A549 (cell line): ENCODE results near the gene MEPCE.
A peak's percentile ranks its signal among the peaks of the same experiment; 100 is the strongest.

Experiments
- CTCF ChIP-seq: fragments of >200 bp; sonication (Bioruptor Twin); formaldehyde crosslinking; IDR thresholded peaks from 3 replicates; pipeline ENCODE4 v1.5.1; 2016
- EP300 ChIP-seq, 2 experiments: fragments of >200 bp; sonication (Bioruptor Twin); formaldehyde crosslinking; IDR thresholded peaks; 2 replicates in 1 of 2; 3 replicates in 1 of 2; pipeline ENCODE4 v1.6.1; 2016 to 2017
- ESRRA ChIP-seq: fragments of 150-350 bp; IDR thresholded peaks from 2 replicates; pipeline ENCODE4 v1.6.1; 2014; ENCODE audit warnings: mild to moderate bottlenecking, low read length, borderline replicate concordance
- JUN ChIP-seq, 2 experiments: fragments of >200 bp; sonication (Bioruptor Twin); formaldehyde crosslinking; IDR thresholded peaks; 2 replicates in 1 of 2; 3 replicates in 1 of 2; pipeline ENCODE4 v1.6.1; 2016 to 2017
- POLR2A ChIP-seq: IDR thresholded peaks from 2 replicates; pipeline ENCODE4 v1.6.1; 2012; ENCODE audit warnings: mild to moderate bottlenecking, low read length
- RAD21 ChIP-seq, 2 experiments: fragments of >200 bp in 1 of 2; sonication (Bioruptor Twin) in 1 of 2; formaldehyde crosslinking in 1 of 2; IDR thresholded peaks in 1 of 2; conservative IDR thresholded peaks in 1 of 2; 2 replicates in 1 of 2; 3 replicates in 1 of 2; pipeline ENCODE4 v1.6.1; 2012 to 2018; ENCODE audit warnings: inconsistent platforms in 1 of 2
- RCOR1 ChIP-seq: fragments of 150-350 bp; IDR thresholded peaks from 2 replicates; pipeline ENCODE4 v1.6.1; 2014; ENCODE audit warnings: antibody characterized with exemption, low read length, low read depth
- RNF2 ChIP-seq: fragments of 200-600 bp; sonication (generic); IDR thresholded peaks from 2 replicates; pipeline ENCODE4 v1.6.1; 2016; ENCODE audit warnings: low read depth, mild to moderate bottlenecking, antibody characterized with exemption, moderate library complexity, borderline replicate concordance
- ZC3H11A ChIP-seq: fragments of 450-650 bp; IDR thresholded peaks from 2 replicates; pipeline ENCODE4 v1.6.1; 2014; ENCODE audit warnings: antibody characterized with exemption, mild to moderate bottlenecking
- ZNF302 ChIP-seq: fragments of 250-450 bp; sonication (Bioruptor Pico); IDR thresholded peaks from 2 replicates; pipeline ENCODE4 v1.9.0; 2021; ENCODE audit warnings: inconsistent platforms, mild to moderate bottlenecking, moderate library complexity
- TF ChIP-seq, protein P1 (sequence below): IDR thresholded peaks from 2 replicates; pipeline ENCODE4 v1.6.1; 2012
- TF ChIP-seq, protein P2 (sequence below): fragments of 200-600 bp; sonication (generic); IDR thresholded peaks from 2 replicates; pipeline ENCODE4 v1.6.1; 2016; ENCODE audit warnings: antibody characterized with exemption, mild to moderate bottlenecking, moderate library complexity
- TF ChIP-seq, protein P3 (sequence below): fragments of 450-650 bp; IDR thresholded peaks from 2 replicates; pipeline ENCODE4 v1.6.1; 2014; ENCODE audit warnings: antibody characterized with exemption

DNA sequence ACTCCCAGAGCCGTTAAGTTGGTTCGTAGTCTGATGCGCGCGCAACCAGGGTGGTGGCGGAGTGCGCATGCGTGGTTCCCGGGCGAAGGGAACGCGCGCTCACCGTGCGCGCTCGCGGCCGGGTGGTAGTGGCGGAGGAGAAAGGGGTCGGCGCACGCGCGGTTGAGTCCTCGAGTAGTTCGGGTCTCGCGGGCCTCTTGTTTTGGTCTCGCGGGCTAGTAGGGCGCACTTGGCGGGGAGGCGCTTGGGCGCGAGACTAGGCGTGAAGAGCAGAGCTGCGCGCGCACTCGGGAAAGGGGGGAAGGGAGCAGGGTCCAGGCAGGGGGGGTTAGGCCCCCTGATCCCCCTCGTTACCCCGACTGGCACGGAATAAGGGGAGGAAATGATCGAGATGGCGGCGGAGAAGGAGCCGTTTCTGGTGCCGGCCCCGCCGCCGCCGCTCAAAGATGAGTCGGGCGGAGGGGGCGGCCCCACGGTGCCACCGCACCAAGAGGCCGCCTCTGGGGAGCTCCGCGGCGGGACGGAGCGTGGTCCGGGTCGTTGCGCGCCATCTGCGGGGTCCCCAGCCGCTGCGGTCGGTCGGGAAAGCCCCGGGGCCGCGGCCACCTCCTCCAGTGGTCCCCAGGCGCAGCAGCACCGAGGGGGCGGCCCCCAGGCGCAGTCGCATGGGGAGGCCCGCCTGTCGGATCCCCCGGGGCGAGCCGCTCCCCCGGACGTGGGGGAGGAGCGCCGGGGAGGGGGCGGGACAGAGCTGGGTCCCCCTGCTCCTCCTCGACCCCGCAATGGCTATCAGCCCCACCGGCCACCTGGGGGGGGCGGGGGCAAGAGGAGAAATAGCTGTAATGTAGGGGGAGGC is at the start of gene MEPCE:
- TF ChIP-seq RNF2 (no peak), ZNF302 (CRISPR knock-in tag) (no peak), RAD21 (conservative IDR thresholded peaks at IDR 0.05 in 1 of 2, IDR thresholded peaks at IDR 0.05 in 1 of 2) (no peak), ESRRA (no peak), JUN (IDR thresholded peaks at IDR 0.05) (peak in 1 of 2 experiments; percentile 12; a peak in 1 of 5 replicates), CTCF (no peak), POLR2A (peak; percentile 36; the same call in 1 of the 2 replicates), RCOR1 (no peak), ZC3H11A (no peak), EP300 (IDR thresholded peaks at IDR 0.05) (no peak)
- TF ChIP-seq, protein P1, sequence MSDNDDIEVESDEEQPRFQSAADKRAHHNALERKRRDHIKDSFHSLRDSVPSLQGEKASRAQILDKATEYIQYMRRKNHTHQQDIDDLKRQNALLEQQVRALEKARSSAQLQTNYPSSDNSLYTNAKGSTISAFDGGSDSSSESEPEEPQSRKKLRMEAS = no peak
- TF ChIP-seq, protein P2, sequence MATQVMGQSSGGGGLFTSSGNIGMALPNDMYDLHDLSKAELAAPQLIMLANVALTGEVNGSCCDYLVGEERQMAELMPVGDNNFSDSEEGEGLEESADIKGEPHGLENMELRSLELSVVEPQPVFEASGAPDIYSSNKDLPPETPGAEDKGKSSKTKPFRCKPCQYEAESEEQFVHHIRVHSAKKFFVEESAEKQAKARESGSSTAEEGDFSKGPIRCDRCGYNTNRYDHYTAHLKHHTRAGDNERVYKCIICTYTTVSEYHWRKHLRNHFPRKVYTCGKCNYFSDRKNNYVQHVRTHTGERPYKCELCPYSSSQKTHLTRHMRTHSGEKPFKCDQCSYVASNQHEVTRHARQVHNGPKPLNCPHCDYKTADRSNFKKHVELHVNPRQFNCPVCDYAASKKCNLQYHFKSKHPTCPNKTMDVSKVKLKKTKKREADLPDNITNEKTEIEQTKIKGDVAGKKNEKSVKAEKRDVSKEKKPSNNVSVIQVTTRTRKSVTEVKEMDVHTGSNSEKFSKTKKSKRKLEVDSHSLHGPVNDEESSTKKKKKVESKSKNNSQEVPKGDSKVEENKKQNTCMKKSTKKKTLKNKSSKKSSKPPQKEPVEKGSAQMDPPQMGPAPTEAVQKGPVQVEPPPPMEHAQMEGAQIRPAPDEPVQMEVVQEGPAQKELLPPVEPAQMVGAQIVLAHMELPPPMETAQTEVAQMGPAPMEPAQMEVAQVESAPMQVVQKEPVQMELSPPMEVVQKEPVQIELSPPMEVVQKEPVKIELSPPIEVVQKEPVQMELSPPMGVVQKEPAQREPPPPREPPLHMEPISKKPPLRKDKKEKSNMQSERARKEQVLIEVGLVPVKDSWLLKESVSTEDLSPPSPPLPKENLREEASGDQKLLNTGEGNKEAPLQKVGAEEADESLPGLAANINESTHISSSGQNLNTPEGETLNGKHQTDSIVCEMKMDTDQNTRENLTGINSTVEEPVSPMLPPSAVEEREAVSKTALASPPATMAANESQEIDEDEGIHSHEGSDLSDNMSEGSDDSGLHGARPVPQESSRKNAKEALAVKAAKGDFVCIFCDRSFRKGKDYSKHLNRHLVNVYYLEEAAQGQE = peak; percentile 80
- TF ChIP-seq, protein P3, sequence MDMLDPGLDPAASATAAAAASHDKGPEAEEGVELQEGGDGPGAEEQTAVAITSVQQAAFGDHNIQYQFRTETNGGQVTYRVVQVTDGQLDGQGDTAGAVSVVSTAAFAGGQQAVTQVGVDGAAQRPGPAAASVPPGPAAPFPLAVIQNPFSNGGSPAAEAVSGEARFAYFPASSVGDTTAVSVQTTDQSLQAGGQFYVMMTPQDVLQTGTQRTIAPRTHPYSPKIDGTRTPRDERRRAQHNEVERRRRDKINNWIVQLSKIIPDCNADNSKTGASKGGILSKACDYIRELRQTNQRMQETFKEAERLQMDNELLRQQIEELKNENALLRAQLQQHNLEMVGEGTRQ = no peak
